ENCODE results near the gene ATP5IF1. TPM values are rescaled to one million over a fixed set of nuclear protein-coding genes. Genes with fewer than 3 reads are reported as not detected.

The ATP5IF1 gene
- total RNA-seq, 1 experiment from 2014 or later = 146 TPM

DNA sequence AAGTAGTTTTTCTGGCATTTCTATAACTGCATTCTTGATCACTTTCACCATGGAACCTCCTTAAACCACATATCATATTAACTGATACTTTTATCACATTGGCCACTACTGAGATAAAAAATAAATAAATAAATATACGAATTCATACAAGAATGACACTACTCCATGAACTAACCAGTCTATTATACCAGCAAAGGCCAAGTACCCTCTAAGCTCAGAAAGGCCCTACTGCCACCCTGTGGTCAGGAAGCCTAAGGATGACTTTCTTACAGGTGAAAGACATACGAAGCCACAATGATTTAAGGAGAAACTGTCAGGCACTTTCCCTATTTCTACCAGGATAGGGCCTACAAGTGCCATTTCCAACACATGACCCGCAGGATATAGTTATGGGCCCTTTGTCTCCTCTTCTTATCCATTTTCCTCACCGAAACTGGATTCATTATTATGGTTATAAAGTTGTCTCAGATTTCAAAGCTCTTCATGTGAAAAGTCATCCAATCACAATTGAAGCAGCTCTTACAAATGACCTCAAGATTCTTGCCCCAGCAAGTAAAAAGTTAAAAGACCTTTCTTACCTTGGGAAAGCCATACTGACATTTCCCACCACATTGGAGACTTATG lies 27.0 kb upstream of the ATP5IF1 start:
- Histone ChIP-seq H3K4me3 (no peak overlapping the region), H3K36me3 (ENCODE audit: low read depth) (no peaks in the 10 kb centered on the region; the same call in 1 of the 2 replicates), H2AFZ (no peak overlapping the region), H3K79me2 (ENCODE audit: low read depth) (no peaks in the 10 kb centered on the region; the same call in 1 of the 2 replicates), H3K27me3 (ENCODE audit: insufficient read depth, low read depth) (no peaks in the 10 kb centered on the region), H3K4me1 (replicated peaks; ENCODE audit: insufficient read depth) (no peaks in the 10 kb centered on the region), H3K9me3 (ENCODE audit: insufficient read depth, low read depth) (no peaks in the 10 kb centered on the region), H3K9me2 (ENCODE audit: insufficient read depth) (no peaks in the 10 kb centered on the region), H3F3A (ENCODE audit: insufficient read depth, low read depth) (no peaks in the 10 kb centered on the region; the same call in 1 of the 2 replicates), H3K27ac (no peak overlapping the region), H3K4me2 (no peak overlapping the region), H4K20me1 (ENCODE audit: insufficient read depth) (no peaks in the 10 kb centered on the region)
- intact Hi-C loops (cut with micrococcal nuclease; ENCODE audit: unreplicated experiment) = loop anchor here (1.0 to 10.0 kb wide), 3 partner anchors 118 to 350 kb away; no protein-coding TSS in a partner anchor
- TF ChIP-seq CTCF (conservative IDR thresholded peaks at IDR 0.05) (peak; percentile 76), EZH2 (IDR thresholded peaks at IDR 0.05; ENCODE audit: low read depth) (no peak)
- POLR2A ChIA-PET (ENCODE audit: unreplicated experiment) = no interaction called here
- no TSS peak for BruUV-seq (replicated peaks)
- CTCF ChIA-PET = interaction anchor here (0.6 to 1.0 kb wide), 2 partner anchors 118 to 159 kb away, joined by 4 read pairs; no protein-coding TSS in a partner anchor
- DNase-seq = peak; percentile 41 to 49

- H3F3A ChIP-seq (ENCODE audit: insufficient read depth, low read depth) = no peaks in the 10 kb centered on the region; the same call in 1 of the 2 replicates
- H3K9me3 ChIP-seq (ENCODE audit: insufficient read depth, low read depth) = no peaks in the 10 kb centered on the region
- ChIA-PET POLR2A (ENCODE audit: unreplicated experiment) (no interaction called here), CTCF (interaction anchor here (0.6 kb wide), 1 partner anchor 158 kb away, joined by 4 read pairs; no protein-coding TSS in a partner anchor)
- no peaks in the 10 kb centered on the region for H3K4me1 ChIP-seq (replicated peaks; ENCODE audit: insufficient read depth)
- BruUV-seq (replicated peaks) = no TSS peak
- H3K79me2 ChIP-seq (ENCODE audit: low read depth) = no peaks in the 10 kb centered on the region; the same call in 1 of the 2 replicates
- no peak overlapping the region for H3K4me2 ChIP-seq
- no peak overlapping the region for H3K4me3 ChIP-seq
- intact Hi-C loops (cut with micrococcal nuclease; ENCODE audit: unreplicated experiment) = loop anchor here (1.0 to 10.0 kb wide), 3 partner anchors 118 to 351 kb away; no protein-coding TSS in a partner anchor
- no peaks in the 10 kb centered on the region for H3K27me3 ChIP-seq (ENCODE audit: insufficient read depth, low read depth)
- H3K36me3 ChIP-seq (ENCODE audit: low read depth) = no peaks in the 10 kb centered on the region; the same call in 1 of the 2 replicates
- DNase-seq = no peak
- no peaks in the 10 kb centered on the region for H4K20me1 ChIP-seq (ENCODE audit: insufficient read depth)
- no peak overlapping the region for H3K27ac ChIP-seq
- no peak overlapping the region for H2AFZ ChIP-seq
- no peaks in the 10 kb centered on the region for H3K9me2 ChIP-seq (ENCODE audit: insufficient read depth)
- TF ChIP-seq EZH2 (IDR thresholded peaks at IDR 0.05; ENCODE audit: low read depth) (no peak), CTCF (conservative IDR thresholded peaks at IDR 0.05) (no peak)
Observed at GRCh38 chr1:28209700-28210099, 26.2 kb upstream of the ATP5IF1 start.

DNA sequence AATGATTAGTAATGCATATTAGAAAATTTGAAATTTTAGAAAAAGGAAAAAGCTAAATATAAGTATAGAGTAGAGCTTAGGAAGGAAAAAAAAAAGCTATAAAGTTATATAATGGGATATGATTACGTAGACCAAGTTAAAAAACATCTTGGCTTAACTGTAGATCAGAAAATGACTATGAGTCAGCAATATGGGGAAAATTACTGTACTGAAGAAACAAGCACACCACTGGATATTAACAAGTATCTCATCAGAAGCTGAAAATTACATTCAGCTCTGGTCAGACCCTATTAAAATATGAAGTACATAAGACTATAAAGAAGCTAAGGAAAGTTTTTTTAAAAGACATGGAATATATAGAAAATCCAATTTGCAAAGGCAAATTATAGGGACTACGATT lies 22.6 kb upstream of the ATP5IF1 start:
- Histone ChIP-seq H3K9me2 (ENCODE audit: insufficient read depth) (no peaks in the 10 kb centered on the region), H3F3A (ENCODE audit: insufficient read depth, low read depth) (no peaks in the 10 kb centered on the region; the same call in 1 of the 2 replicates), H3K4me3 (no peak overlapping the region), H3K27ac (no peak overlapping the region), H3K9me3 (ENCODE audit: insufficient read depth, low read depth) (no peaks in the 10 kb centered on the region), H3K4me1 (replicated peaks; ENCODE audit: insufficient read depth) (no peaks in the 10 kb centered on the region), H3K36me3 (ENCODE audit: low read depth) (no peaks in the 10 kb centered on the region; the same call in 1 of the 2 replicates), H4K20me1 (ENCODE audit: insufficient read depth) (no peaks in the 10 kb centered on the region), H2AFZ (no peak overlapping the region), H3K4me2 (no peak overlapping the region), H3K79me2 (ENCODE audit: low read depth) (no peaks in the 10 kb centered on the region; the same call in 1 of the 2 replicates), H3K27me3 (ENCODE audit: insufficient read depth, low read depth) (no peaks in the 10 kb centered on the region)
- no TSS peak for BruUV-seq (replicated peaks)
- intact Hi-C loops (cut with micrococcal nuclease; ENCODE audit: unreplicated experiment) = no loop called here
- TF ChIP-seq EZH2 (IDR thresholded peaks at IDR 0.05; ENCODE audit: low read depth) (no peak), CTCF (conservative IDR thresholded peaks at IDR 0.05) (no peak)
- ChIA-PET POLR2A (ENCODE audit: unreplicated experiment) (no interaction called here), CTCF (no interaction called here)
- DNase-seq = no peak
